Adipocyte (in vitro differentiated cells): ENCODE data around the gene TRAPPC14.
"Not testable (repeated sequence)": the region's sequence is repeated elsewhere in the genome, so short reads cannot be mapped to it uniquely, and the experiment has no call there.

Experiments used
- DNase-seq: peaks from one replicate; pipeline ENCODE4 v3.0.0-alpha.2; 2015; ENCODE audit warnings: low read depth
- H3K27me3 ChIP-seq: replicated peaks from 2 replicates; pipeline ENCODE4 v1.7.0; 2013; ENCODE audit warnings: mild to moderate bottlenecking, low read length, moderate library complexity; ENCODE audit not compliant: control insufficient read depth, insufficient read depth
- H3K36me3 ChIP-seq: 2 replicates; pipeline ENCODE4 v1.7.0; 2013; ENCODE audit warnings: low read length, mild to moderate bottlenecking, moderate library complexity; ENCODE audit not compliant: control insufficient read depth, insufficient read depth, severe bottlenecking
- H3K4me1 ChIP-seq: 2 replicates; pipeline ENCODE4 v1.7.0; 2013; ENCODE audit warnings: mild to moderate bottlenecking, low read length, moderate library complexity; ENCODE audit not compliant: control insufficient read depth, insufficient read depth
- H3K4me3 ChIP-seq: 2 replicates; pipeline ENCODE4 v1.7.0; 2013; ENCODE audit warnings: mild to moderate bottlenecking, low read length, moderate library complexity
- H3K9ac ChIP-seq: 2 replicates; pipeline ENCODE4 v1.7.0; 2013; ENCODE audit warnings: mild to moderate bottlenecking, low read length, moderate library complexity
- H3K9me3 ChIP-seq: 2 replicates; pipeline ENCODE4 v1.7.0; 2013; ENCODE audit warnings: mild to moderate bottlenecking, low read length, moderate library complexity; ENCODE audit not compliant: control insufficient read depth

The TRAPPC14 gene

DNA sequence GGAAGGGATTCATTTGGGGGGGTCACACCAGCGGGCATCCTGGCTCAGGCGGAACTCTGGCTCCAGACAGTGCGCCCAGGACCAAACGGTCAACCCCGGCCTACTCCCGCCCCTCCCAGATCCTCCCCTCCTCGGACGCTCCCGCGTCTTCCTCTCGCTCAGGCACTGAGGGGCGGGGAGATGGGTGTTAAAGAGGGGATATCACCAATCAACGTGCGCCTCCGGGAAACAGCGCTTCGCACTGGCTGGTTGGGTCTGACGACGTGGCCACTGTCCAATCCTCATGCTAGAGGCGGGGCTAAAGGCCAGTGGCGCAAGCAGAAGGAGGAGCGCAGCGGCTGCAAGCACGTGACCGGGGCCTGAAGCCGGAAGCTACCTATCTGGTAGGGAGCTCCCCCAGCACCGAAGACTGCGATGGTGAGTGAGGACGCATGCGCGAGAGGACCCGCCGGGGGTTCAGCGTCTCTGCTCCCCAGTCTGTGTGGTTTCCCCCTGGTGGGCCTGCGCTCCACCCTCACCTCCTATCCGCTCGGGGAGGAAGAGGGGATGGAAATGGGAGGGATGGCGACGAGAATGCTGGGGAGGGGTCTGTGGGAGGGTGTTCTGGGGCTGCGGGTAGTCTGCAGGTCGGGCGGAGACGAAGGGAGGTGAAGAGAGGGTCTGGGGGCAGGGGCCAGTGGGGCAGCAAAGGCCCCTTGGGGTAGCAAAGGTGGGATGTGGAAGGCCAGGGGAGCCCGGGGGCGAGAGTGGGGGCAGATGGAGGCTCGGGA is 9.8 kb downstream of the TRAPPC14 start, which contains the start of gene LAMTOR4:
Gene LAMTOR4, plus strand, starts transcription at position 360 of the 770 bp plus-strand sequence. Its CDS starts 55 bp downstream, at position 415.
- Histone ChIP-seq H3K9me3 (no peaks in the 10 kb centered on the region), H3K9ac (peak within 1 kb of the TSS; percentile 94), H3K27me3 (no peaks in the 10 kb centered on the region), H3K4me1 (peaks cover 16% of the 10 kb centered on the region), H3K4me3 (peak within 1 kb of the TSS; percentile 95), H3K36me3 (peaks cover 7% of the 10 kb centered on the region)
- DNase-seq = peak; percentile 99

DNA sequence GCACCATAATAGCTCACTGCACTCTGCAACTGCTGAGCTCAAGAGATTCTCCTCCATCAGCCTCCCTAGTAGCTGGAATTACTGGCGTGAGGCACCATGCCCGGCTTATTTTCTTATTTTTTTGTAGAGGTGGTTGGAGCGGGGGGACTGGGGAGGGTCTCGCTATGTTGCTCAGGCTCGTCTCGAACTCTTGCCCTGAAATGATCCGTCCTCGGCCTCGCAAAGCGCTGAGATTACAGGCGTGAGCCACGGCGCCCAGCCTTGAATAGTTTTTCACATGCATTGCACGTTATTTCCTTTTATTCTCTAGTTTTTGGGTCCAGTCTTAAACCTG is 10.3 kb downstream of the TRAPPC14 start:
- no peak for DNase-seq
- peaks cover 1% of the 10 kb centered on the region for H3K36me3 ChIP-seq
- no peaks in the 10 kb centered on the region for H3K27me3 ChIP-seq
- peaks cover 15% of the 10 kb centered on the region for H3K4me1 ChIP-seq
- H3K9me3 ChIP-seq = no peaks in the 10 kb centered on the region
- H3K9ac ChIP-seq = peak overlapping the region; percentile 76
- peak overlapping the region; percentile 95 for H3K4me3 ChIP-seq

DNA sequence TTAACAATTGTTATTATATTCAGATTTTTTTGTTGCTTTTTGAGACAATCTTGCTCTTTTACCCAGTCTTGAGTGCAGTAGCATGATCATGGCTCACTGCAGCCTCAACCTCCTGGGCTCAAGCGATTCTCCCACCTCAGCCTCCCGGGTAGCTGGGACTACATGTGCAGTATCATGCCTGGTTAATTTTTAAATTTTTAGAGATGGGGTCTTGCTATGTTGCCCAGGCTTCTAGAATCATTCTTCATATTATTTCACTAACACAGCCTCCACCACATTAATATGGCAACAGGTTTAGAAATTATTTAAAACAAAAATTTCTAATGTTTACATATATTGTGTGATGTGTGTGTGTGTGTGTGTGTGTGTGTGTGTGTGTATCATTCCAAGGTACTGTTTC is 11.2 kb downstream of the TRAPPC14 start:
- Histone ChIP-seq H3K9me3 (no peaks in the 10 kb centered on the region), H3K27me3 (no peaks in the 10 kb centered on the region), H3K4me3 (no peak overlapping the region), H3K9ac (no peak overlapping the region), H3K4me1 (peaks cover 15% of the 10 kb centered on the region), H3K36me3 (no peaks in the 10 kb centered on the region)
- no peak for DNase-seq

DNA sequence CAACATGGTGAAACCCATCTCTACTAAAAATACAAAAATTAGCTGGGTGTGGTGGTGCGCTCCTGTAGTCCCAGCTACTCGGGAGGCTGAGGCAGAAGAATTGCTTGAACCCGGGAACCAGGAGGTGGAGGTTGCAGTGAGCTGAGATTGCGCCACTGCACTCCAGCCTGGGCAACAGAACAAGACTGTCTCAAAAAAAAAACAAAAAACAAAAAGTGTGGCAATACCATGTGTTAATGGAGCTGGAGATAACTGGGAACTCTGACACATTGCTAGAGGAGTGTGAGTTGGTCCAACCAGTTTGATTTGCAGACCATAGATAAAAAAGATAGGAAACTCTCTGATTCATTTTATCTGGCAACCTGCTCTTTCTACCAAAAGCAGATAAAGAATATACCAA is 12.2 kb downstream of the TRAPPC14 start:
- not testable (repeated sequence) for H3K27me3 ChIP-seq, DNase-seq, H3K9me3 ChIP-seq, H3K4me3 ChIP-seq, H3K36me3 ChIP-seq, H3K9ac ChIP-seq
- H3K4me1 ChIP-seq = peaks cover 17% of the 10 kb centered on the region

DNA sequence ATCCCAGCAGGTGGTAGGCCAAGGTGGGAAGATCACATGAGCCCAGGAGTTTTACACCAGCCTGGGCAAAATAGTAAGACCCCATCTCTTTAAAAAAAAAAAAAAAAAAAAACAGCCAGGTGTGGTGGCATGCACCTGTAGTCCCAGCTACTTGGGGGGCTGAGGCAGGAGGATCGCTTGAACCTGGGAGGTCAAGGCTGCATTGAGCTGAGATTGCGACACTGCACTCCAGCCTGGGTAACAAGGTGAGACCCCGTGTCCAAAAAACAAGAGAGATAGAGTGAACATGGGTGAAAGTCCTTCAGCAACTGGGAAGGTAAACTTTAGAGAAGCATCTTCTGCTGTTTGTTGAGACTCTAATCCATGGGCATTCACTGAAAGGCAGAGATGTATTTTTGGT is 16.1 kb downstream of the TRAPPC14 start:
- H3K4me3 ChIP-seq = no peak overlapping the region
- H3K27me3 ChIP-seq = peaks cover 10% of the 10 kb centered on the region
- no peak overlapping the region for H3K9ac ChIP-seq
- no peaks in the 10 kb centered on the region for H3K9me3 ChIP-seq
- H3K36me3 ChIP-seq = no peaks in the 10 kb centered on the region
- peaks cover 2% of the 10 kb centered on the region for H3K4me1 ChIP-seq
- DNase-seq = no peak

DNA sequence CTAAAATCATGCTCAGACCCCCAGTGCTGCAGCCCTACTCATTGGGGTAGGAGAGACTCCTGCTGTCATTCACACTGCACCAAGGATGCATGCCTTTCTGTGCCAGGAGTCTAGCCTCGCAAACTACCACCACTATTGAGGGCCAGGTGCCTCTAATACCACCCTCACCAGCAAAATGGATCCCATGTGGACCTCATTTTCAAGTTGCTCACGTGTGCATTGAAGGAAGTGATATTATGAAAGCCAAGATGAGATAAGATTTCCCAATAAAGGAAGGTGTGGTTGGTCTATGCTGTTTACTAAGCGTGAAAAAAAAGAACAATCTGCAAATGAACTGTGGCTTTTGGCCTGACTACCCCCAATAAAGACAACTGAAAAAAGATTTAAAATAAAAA is 17.0 kb downstream of the TRAPPC14 start:
- no peaks in the 10 kb centered on the region for H3K36me3 ChIP-seq
- peaks cover 10% of the 10 kb centered on the region for H3K27me3 ChIP-seq
- H3K4me1 ChIP-seq = peaks cover 2% of the 10 kb centered on the region
- no peak overlapping the region for H3K9ac ChIP-seq
- DNase-seq = no peak
- no peaks in the 10 kb centered on the region for H3K9me3 ChIP-seq
- no peak overlapping the region for H3K4me3 ChIP-seq

DNA sequence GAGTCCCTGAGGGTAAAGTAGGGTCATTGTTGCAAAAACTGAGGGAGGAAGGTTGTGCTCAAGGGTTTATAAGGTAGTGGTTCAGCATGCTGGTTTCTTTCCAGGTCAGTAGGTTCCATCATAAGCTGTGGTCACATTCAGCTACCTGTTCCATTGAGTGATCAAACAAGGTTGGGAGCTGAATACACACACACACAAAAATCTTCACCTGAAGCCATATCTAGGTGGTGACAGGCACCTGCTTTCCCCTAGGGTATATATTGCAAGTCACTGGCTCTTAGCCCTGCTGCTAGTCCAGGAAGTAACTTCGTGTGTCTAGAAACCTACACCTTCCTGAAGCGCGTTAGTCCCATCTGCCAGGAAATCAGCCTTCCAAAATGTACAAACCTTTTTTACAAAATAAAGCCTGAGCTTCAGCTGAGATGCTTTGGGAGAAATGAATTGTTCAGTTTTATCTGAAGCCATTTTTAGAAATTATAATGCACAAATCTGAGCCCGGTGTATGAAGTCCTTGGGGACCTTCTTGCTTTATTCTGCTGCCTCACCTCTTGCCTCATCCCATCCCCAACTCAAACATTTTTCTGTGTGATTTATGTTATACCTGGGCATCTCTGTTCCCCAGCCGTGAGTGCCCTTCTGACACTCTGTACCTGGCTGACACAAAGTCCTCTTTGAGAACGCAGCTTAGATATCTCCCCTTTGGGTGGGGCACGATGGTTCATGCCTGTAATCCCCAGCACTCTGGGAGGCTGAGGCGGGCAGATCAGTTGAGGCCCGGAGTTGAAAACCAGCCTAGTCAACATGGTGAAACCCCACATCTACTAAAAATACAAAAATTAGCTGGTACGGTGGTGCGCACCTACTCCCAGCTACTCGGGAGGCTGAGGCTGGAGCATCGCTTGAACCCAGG is 20.4 kb downstream of the TRAPPC14 start:
- H3K27me3 ChIP-seq = peaks cover 10% of the 10 kb centered on the region
- no peak overlapping the region for H3K4me3 ChIP-seq

DNA sequence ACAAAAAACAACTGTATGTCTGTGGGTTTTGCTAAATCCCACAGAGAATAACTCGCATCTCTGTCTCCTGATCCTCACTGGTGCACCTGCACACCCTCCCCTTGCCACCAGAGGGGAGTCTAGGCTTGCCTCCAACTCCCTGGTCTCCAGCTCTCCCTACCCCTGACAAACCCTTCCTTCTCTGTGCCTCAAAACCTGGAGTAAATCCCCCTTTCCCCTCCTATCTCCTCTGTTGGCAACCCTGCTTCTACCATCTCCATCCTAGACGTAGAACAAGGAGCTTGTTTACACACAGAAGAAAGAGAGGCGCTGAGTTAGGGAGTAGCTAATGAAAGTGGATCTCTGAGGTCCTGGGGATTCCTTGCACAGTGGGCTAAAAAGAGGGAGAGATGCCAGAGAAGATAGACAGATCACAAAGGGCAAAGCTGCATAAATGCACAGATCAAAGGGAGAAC is 25.8 kb downstream of the TRAPPC14 start:
- H3K27me3 ChIP-seq = no peaks in the 10 kb centered on the region
- H3K9me3 ChIP-seq = no peaks in the 10 kb centered on the region
- H3K4me1 ChIP-seq = peaks cover 15% of the 10 kb centered on the region
- no peak overlapping the region for H3K4me3 ChIP-seq
- H3K36me3 ChIP-seq = no peaks in the 10 kb centered on the region
- peak; percentile 78 for DNase-seq
- peak overlapping the region; percentile 8 for H3K9ac ChIP-seq

More for the DNA sequence above, 20.4 kb downstream of the TRAPPC14 start:
- Histone ChIP-seq H3K9ac (no peak overlapping the region), H3K36me3 (no peaks in the 10 kb centered on the region), H3K9me3 (no peaks in the 10 kb centered on the region), H3K4me1 (peaks cover 2% of the 10 kb centered on the region)
- no peak for DNase-seq

DNA sequence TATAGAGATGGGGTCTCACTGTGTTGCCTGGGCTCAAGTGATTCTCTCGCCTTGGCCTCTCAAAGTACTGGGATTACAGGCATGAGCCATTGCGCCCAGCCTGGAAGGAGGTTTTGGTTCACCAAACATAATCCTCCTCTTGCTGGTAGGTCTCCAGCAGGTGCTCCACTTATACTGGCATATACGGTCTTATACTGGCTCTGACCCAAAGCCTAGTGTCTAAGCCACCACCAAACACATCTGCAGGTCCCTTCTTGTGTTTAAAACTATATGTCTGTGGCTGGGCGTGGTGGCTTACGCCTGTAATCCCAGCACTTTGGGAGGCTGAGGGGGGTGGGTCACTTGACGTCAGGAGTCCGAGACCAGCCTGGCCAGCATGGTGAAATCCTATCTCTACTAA is 26.4 kb downstream of the TRAPPC14 start:
- H3K36me3 ChIP-seq = no peaks in the 10 kb centered on the region
- H3K4me1 ChIP-seq = peaks cover 15% of the 10 kb centered on the region
- H3K9ac ChIP-seq = no peak overlapping the region
- H3K9me3 ChIP-seq = no peaks in the 10 kb centered on the region
- DNase-seq = no peak
- H3K4me3 ChIP-seq = no peak overlapping the region
- no peaks in the 10 kb centered on the region for H3K27me3 ChIP-seq

DNA sequence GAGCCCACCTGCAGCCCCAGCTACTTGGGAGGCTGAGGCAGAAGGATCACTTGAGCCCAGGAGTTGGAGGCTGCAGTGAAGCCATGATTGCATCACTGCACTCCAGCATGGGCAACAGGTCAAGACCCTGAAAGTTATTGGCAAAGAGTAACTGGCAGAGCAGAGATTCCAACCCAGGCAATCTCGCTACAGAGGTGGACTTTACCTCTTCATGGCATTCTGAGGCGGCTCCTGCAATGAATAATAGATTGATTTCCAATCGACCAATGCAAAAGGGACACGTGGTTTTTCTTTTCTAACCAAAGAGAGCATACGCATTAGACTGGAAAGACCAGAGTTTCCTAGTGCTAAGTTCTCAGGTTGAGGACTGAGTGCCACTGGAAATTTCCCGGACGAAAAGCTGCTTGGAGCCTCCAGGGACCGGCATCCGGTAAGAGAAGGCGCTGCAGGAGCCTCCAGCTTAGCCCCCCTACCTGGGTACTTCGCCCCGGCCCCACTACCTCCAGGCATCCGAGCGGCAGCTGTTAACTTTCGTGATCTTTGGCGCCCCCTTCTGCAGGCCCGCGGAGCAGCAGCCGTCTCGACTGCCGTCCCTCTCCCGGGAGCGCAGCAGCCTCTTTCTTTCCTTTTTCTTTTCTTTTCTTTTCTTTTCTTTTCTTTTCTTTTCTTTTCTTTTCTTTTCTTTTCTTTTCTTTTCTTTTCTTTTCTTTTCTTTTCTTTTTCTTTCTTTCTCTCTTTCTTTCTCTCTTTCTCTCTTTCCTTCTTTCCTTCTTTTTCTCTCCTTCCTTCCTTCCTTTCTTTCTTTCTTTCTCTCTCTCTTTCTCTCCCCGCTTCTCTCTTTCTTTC is 27.7 kb downstream of the TRAPPC14 start:
- Histone ChIP-seq H3K9ac (peak overlapping the region; percentile 42), H3K27me3 (no peaks in the 10 kb centered on the region), H3K9me3 (no peaks in the 10 kb centered on the region), H3K4me1 (peaks cover 19% of the 10 kb centered on the region), H3K4me3 (no peak overlapping the region), H3K36me3 (no peaks in the 10 kb centered on the region)
- DNase-seq = peak; percentile 87

DNA sequence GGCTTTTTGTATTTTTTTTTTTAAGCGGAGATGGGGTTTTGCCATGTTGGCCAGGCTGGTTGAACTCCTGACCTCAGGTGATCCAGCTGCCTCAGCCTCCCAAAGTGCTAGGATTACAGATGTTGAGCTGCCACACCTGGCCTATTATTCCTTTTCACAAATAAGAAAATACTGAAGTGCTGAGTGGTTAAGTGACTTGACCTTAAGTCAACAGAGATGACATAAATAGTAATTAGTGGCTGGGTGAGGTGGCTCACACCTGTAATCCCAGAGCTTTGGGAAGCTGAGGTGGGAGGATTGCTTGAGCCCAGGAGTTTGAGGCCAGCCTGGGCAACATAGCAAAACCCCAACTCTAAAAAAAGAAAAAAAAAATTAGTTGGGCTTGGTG is 28.3 kb downstream of the TRAPPC14 start:
- not testable (repeated sequence) for H3K4me3 ChIP-seq, H3K9me3 ChIP-seq, H3K27me3 ChIP-seq, H3K36me3 ChIP-seq, H3K9ac ChIP-seq, DNase-seq
- H3K4me1 ChIP-seq = peaks cover 19% of the 10 kb centered on the region
